Naive B cell (primary cell): ENCODE results near the gene WDR27. TPM values are rescaled to one million over a fixed set of nuclear protein-coding genes. Genes with fewer than 3 reads are reported as not detected.
A peak's percentile ranks its signal among the peaks of the same experiment; 100 is the strongest.
"Not testable (repeated sequence)": the region's sequence is repeated elsewhere in the genome, so short reads cannot be mapped to it uniquely, and the experiment has no call there.

Source experiments
- ATAC-seq, 2 donors: fragments of 150-1000 bp; cut with Tn5 transposase; 2 replicates each; pipeline ENCODE4 v1.10.0; 2021; ENCODE audit warnings: low read depth in 2 of 2, mild to moderate bottlenecking in 2 of 2, moderate library complexity in 2 of 2
- DNase-seq: peaks from one replicate; pipeline ENCODE4 v3.0.0; 2022
- H3K27ac Mint-ChIP-seq, 6 donors: one replicate each; pipeline ENCODE4 v1.8.0; 2020 to 2022; ENCODE audit warnings: mild to moderate bottlenecking in 6 of 6, mixed read lengths in 6 of 6, moderate library complexity in 5 of 6, inconsistent platforms in 2 of 6
- H3K27me3 Mint-ChIP-seq, 3 donors: one replicate each; pipeline ENCODE4 v1.8.0; 2021 to 2022; ENCODE audit warnings: mixed read lengths in 3 of 3, mild to moderate bottlenecking in 1 of 3
- H3K36me3 Mint-ChIP-seq, 2 donors: one replicate each; pipeline ENCODE4 v1.8.0; 2020 to 2022; ENCODE audit warnings: mixed read lengths in 2 of 2, inconsistent platforms in 1 of 2, mild to moderate bottlenecking in 1 of 2
- H3K4me1 Mint-ChIP-seq, 3 donors: one replicate each; pipeline ENCODE4 v1.8.0; 2020 to 2022; ENCODE audit warnings: mixed read lengths in 3 of 3, inconsistent platforms in 1 of 3, mild to moderate bottlenecking in 1 of 3, moderate library complexity in 1 of 3
- H3K4me3 Mint-ChIP-seq, 8 donors: one replicate each; pipeline ENCODE4 v1.8.0; 2020 to 2022; ENCODE audit warnings: mild to moderate bottlenecking in 8 of 8, mixed read lengths in 8 of 8, moderate library complexity in 8 of 8, inconsistent platforms in 2 of 8
- H3K9me3 Mint-ChIP-seq, 7 donors: one replicate each; pipeline ENCODE4 v1.8.0; 2020 to 2022; ENCODE audit warnings: mixed read lengths in 7 of 7, mild to moderate bottlenecking in 5 of 7, inconsistent platforms in 2 of 7, moderate library complexity in 1 of 7
- polyA plus RNA-seq, 6 donors: library from polyadenylated mRNA; unstranded; fragments of 300-500 nt; fragmentation: Illumina TruSeq; gene quantifications; one replicate each; pipeline ENCODE4 v1.2.3, GENCODE V29; 2021; ENCODE audit warnings: low read depth in 6 of 6

The WDR27 gene
- polyA plus RNA-seq, 6 donors from 2014 or later = 9.9 to 17.8 (median 15.2) TPM

GRCh38 chr6:169472786-169473416 lies 228.9 kb downstream of the WDR27 start:
- no peaks in the 10 kb centered on the region for H3K27me3 Mint-ChIP-seq
- DNase-seq (no peak), ATAC-seq (no peak)
- H3K9me3 Mint-ChIP-seq = peaks cover 13 to 62% (median 47%) of the 10 kb centered on the region in 7 donors
- H3K4me3 Mint-ChIP-seq = no peak overlapping the region
- H3K36me3 Mint-ChIP-seq = peaks cover 22 to 40% of the 10 kb centered on the region in 2 donors
- no peak overlapping the region for H3K27ac Mint-ChIP-seq
- peaks cover 0 to 4% (median 0%) of the 10 kb centered on the region in 3 donors for H3K4me1 Mint-ChIP-seq

GRCh38 chr6:169470790-169471189 lies 231.0 kb downstream of the WDR27 start:
- no peak overlapping the region for H3K27ac Mint-ChIP-seq
- peaks cover 24 to 41% of the 10 kb centered on the region in 2 donors for H3K36me3 Mint-ChIP-seq
- peaks cover 7 to 13% (median 9%) of the 10 kb centered on the region in 3 donors for H3K4me1 Mint-ChIP-seq
- H3K9me3 Mint-ChIP-seq = peaks cover 17 to 74% (median 58%) of the 10 kb centered on the region in 7 donors
- no peak for ATAC-seq
- H3K27me3 Mint-ChIP-seq = no peaks in the 10 kb centered on the region
- no peak overlapping the region for H3K4me3 Mint-ChIP-seq
- DNase-seq = no peak

GRCh38 chr6:169469028-169469427 lies 232.8 kb downstream of the WDR27 start:
- ATAC-seq = no peak
- peaks cover 10 to 16% (median 14%) of the 10 kb centered on the region in 3 donors for H3K4me1 Mint-ChIP-seq
- DNase-seq = no peak
- H3K27me3 Mint-ChIP-seq = no peaks in the 10 kb centered on the region
- no peak overlapping the region for H3K4me3 Mint-ChIP-seq
- H3K36me3 Mint-ChIP-seq = peaks cover 22 to 40% of the 10 kb centered on the region in 2 donors
- peak overlapping the region in 1 of 6 donors; percentile 66 for H3K27ac Mint-ChIP-seq
- H3K9me3 Mint-ChIP-seq = peaks cover 17 to 75% (median 58%) of the 10 kb centered on the region in 7 donors

GRCh38 chr6:169467755-169468154 lies 234.1 kb downstream of the WDR27 start:
- not testable (repeated sequence) for H3K27me3 Mint-ChIP-seq, DNase-seq, ATAC-seq, H3K4me3 Mint-ChIP-seq
- Mint-ChIP-seq H3K27ac (peak overlapping the region in 1 of 6 donors; percentile 10), H3K9me3 (peaks cover 17 to 70% (median 56%) of the 10 kb centered on the region in 7 donors), H3K36me3 (peaks cover 24 to 40% of the 10 kb centered on the region in 2 donors), H3K4me1 (peaks cover 10 to 14% (median 13%) of the 10 kb centered on the region in 3 donors)

GRCh38 chr6:169466256-169466655 lies 235.6 kb downstream of the WDR27 start:
- H3K9me3 Mint-ChIP-seq = peaks cover 17 to 83% (median 63%) of the 10 kb centered on the region in 7 donors
- peak overlapping the region in 4 of 6 donors; percentile 35 to 90 (median 61) for H3K27ac Mint-ChIP-seq
- DNase-seq (peak; percentile 36), ATAC-seq (peak; percentile 50 to 72)
- peaks cover 24 to 40% of the 10 kb centered on the region in 2 donors for H3K36me3 Mint-ChIP-seq
- H3K4me3 Mint-ChIP-seq, H3K27me3 Mint-ChIP-seq: not testable (repeated sequence)
- peaks cover 10 to 14% (median 13%) of the 10 kb centered on the region in 3 donors for H3K4me1 Mint-ChIP-seq

GRCh38 chr6:169457762-169458161 lies 244.1 kb downstream of the WDR27 start:
- ATAC-seq (no peak), DNase-seq (no peak)
- Mint-ChIP-seq H3K4me3 (no peak overlapping the region), H3K4me1 (no peaks in the 10 kb centered on the region), H3K27me3 (no peaks in the 10 kb centered on the region), H3K36me3 (peaks cover 0 to 9% of the 10 kb centered on the region in 2 donors), H3K27ac (no peak overlapping the region), H3K9me3 (peaks cover 0 to 32% (median 24%) of the 10 kb centered on the region in 7 donors)

- Mint-ChIP-seq H3K27me3 (no peaks in the 10 kb centered on the region), H3K36me3 (peaks cover 0 to 9% of the 10 kb centered on the region in 2 donors), H3K4me1 (no peaks in the 10 kb centered on the region), H3K4me3 (no peak overlapping the region), H3K27ac (peak overlapping the region in 2 of 6 donors; percentile 58 to 72), H3K9me3 (peaks cover 0 to 26% (median 19%) of the 10 kb centered on the region in 7 donors)
- DNase-seq (no peak), ATAC-seq (no peak)
Measured at GRCh38 chr6:169456840-169457239, 245.0 kb downstream of the WDR27 start.

GRCh38 chr6:169455470-169455869 lies 246.4 kb downstream of the WDR27 start:
- Mint-ChIP-seq H3K27me3 (no peaks in the 10 kb centered on the region), H3K4me3 (no peak overlapping the region), H3K9me3 (peaks cover 0 to 18% (median 12%) of the 10 kb centered on the region in 7 donors), H3K4me1 (no peaks in the 10 kb centered on the region), H3K27ac (peak overlapping the region in 1 of 6 donors; percentile 19), H3K36me3 (peaks cover 0 to 9% of the 10 kb centered on the region in 2 donors)
- no peak for DNase-seq
- ATAC-seq = no peak

GRCh38 chr6:169454872-169455204 lies 247.0 kb downstream of the WDR27 start:
- H3K4me3 Mint-ChIP-seq = no peak overlapping the region
- peak overlapping the region in 1 of 6 donors; percentile 9 for H3K27ac Mint-ChIP-seq
- peaks cover 0 to 13% (median 10%) of the 10 kb centered on the region in 7 donors for H3K9me3 Mint-ChIP-seq
- peaks cover 0 to 9% of the 10 kb centered on the region in 2 donors for H3K36me3 Mint-ChIP-seq
- ATAC-seq (no peak), DNase-seq (no peak)
- H3K27me3 Mint-ChIP-seq = no peaks in the 10 kb centered on the region
- no peaks in the 10 kb centered on the region for H3K4me1 Mint-ChIP-seq

- Mint-ChIP-seq H3K4me1 (no peaks in the 10 kb centered on the region), H3K36me3 (peaks cover 0 to 9% of the 10 kb centered on the region in 2 donors), H3K4me3 (no peak overlapping the region), H3K9me3 (peaks cover 0 to 10% (median 8%) of the 10 kb centered on the region in 7 donors), H3K27ac (no peak overlapping the region), H3K27me3 (peaks cover 0 to 4% (median 0%) of the 10 kb centered on the region in 3 donors)
- ATAC-seq (no peak), DNase-seq (no peak)
Measured at GRCh38 chr6:169454204-169454871, 247.5 kb downstream of the WDR27 start.

GRCh38 chr6:169452869-169453620 lies 248.8 kb downstream of the WDR27 start:
- Mint-ChIP-seq H3K9me3 (peaks cover 0 to 2% (median 0%) of the 10 kb centered on the region in 7 donors), H3K36me3 (no peaks in the 10 kb centered on the region), H3K27me3 (peaks cover 0 to 10% (median 0%) of the 10 kb centered on the region in 3 donors), H3K4me3 (no peak overlapping the region), H3K27ac (no peak overlapping the region), H3K4me1 (no peaks in the 10 kb centered on the region)
- ATAC-seq (no peak), DNase-seq (no peak)

GRCh38 chr6:169452117-169452868 lies 249.5 kb downstream of the WDR27 start:
- H3K27ac Mint-ChIP-seq = peak overlapping the region in 2 of 6 donors; percentile 37 to 47
- no peaks in the 10 kb centered on the region for H3K36me3 Mint-ChIP-seq
- DNase-seq = no peak
- ATAC-seq = no peak
- H3K4me3 Mint-ChIP-seq = no peak overlapping the region
- peaks cover 0 to 10% (median 0%) of the 10 kb centered on the region in 3 donors for H3K27me3 Mint-ChIP-seq
- peaks cover 0 to 2% (median 0%) of the 10 kb centered on the region in 7 donors for H3K9me3 Mint-ChIP-seq
- H3K4me1 Mint-ChIP-seq = no peaks in the 10 kb centered on the region
